GM12878 (cell line): ENCODE measurements around the gene MARF1. TPM values are rescaled to one million over a fixed set of nuclear protein-coding genes. Genes with fewer than 3 reads are reported as not detected.
A peak's percentile ranks its signal among the peaks of the same experiment; 100 is the strongest.

Source experiments
- BHLHE40 ChIP-seq, 2 experiments: fragments of 450-650 bp in 1 of 2; IDR thresholded peaks; 2 replicates each; pipeline ENCODE4 v1.6.1; 2011 to 2017; ENCODE audit warnings: low read depth in 2 of 2, borderline replicate concordance in 1 of 2, improper control_type of control experiment in 1 of 2, low read length in 1 of 2, mild to moderate bottlenecking in 1 of 2
- HDAC6 ChIP-seq: fragments of 200-600 bp; sonication (generic); IDR thresholded peaks from one replicate; pipeline ENCODE4 v1.8.0; 2017; ENCODE audit warnings: antibody characterized with exemption; ENCODE audit not compliant: unreplicated experiment
- IKZF1 ChIP-seq: fragments of 450-650 bp; conservative IDR thresholded peaks from 2 replicates; pipeline ENCODE4 v1.6.1; 2017; ENCODE audit warnings: antibody characterized with exemption, mild to moderate bottlenecking
- IKZF2 ChIP-seq, 2 experiments: fragments of 450-650 bp; IDR thresholded peaks; 2 replicates each; pipeline ENCODE4 v1.6.1; 2017; ENCODE audit warnings: mild to moderate bottlenecking in 2 of 2, moderate library complexity in 2 of 2
- KLF5 ChIP-seq: fragments of 450-650 bp; IDR thresholded peaks from 2 replicates; pipeline ENCODE4 v1.6.1; 2014; ENCODE audit warnings: mild to moderate bottlenecking; ENCODE audit not compliant: partially characterized antibody
- NBN ChIP-seq: fragments of 450-650 bp; IDR thresholded peaks from 2 replicates; pipeline ENCODE4 v1.6.1; 2016
- NFYB ChIP-seq: IDR thresholded peaks from 2 replicates; pipeline ENCODE4 v1.6.1; 2011; ENCODE audit warnings: low read depth, mild to moderate bottlenecking, low read length, improper control_type of control experiment, moderate library complexity; ENCODE audit not compliant: insufficient read depth
- NKRF ChIP-seq: fragments of 450-650 bp; conservative IDR thresholded peaks from 2 replicates; pipeline ENCODE4 v1.6.1; 2017; ENCODE audit warnings: mild to moderate bottlenecking, moderate library complexity
- NR2F1 ChIP-seq: fragments of 450-650 bp; conservative IDR thresholded peaks from 2 replicates; pipeline ENCODE4 v1.6.1; 2017; ENCODE audit warnings: mild to moderate bottlenecking
- POLR2A ChIP-seq: IDR thresholded peaks from 2 replicates; pipeline ENCODE4 v1.6.1; 2011; ENCODE audit warnings: low read depth, mild to moderate bottlenecking, low read length
- POLR2AphosphoS5 ChIP-seq: IDR thresholded peaks from 2 replicates; pipeline ENCODE4 v1.6.1; 2011; ENCODE audit warnings: mild to moderate bottlenecking, low read length, inconsistent platforms
- RB1 ChIP-seq: fragments of 450-650 bp; formaldehyde crosslinking; IDR thresholded peaks from 2 replicates; pipeline ENCODE4 v1.6.1; 2017; ENCODE audit warnings: mild to moderate bottlenecking, borderline replicate concordance
- RFX5 ChIP-seq: IDR thresholded peaks from 2 replicates; pipeline ENCODE4 v1.6.1; 2011; ENCODE audit warnings: low read depth, low read length, improper control_type of control experiment
- SP1 ChIP-seq: IDR thresholded peaks from one replicate; pipeline ENCODE4 v1.6.1; 2011; ENCODE audit warnings: low read depth, low read length
- SUPT20H ChIP-seq: IDR thresholded peaks from 2 replicates; pipeline ENCODE4 v1.6.1; 2011; ENCODE audit warnings: low read depth, mild to moderate bottlenecking, low read length, moderate library complexity, borderline replicate concordance; ENCODE audit not compliant: control insufficient read depth
- SUZ12 ChIP-seq: fragments of 200-600 bp; sonication (generic); IDR thresholded peaks from one replicate; pipeline ENCODE4 v1.6.1; 2018; ENCODE audit warnings: antibody characterized with exemption, mild to moderate bottlenecking; ENCODE audit not compliant: unreplicated experiment
- TAF1 ChIP-seq: IDR thresholded peaks from 2 replicates; pipeline ENCODE4 v1.6.1; 2011; ENCODE audit warnings: mild to moderate bottlenecking, low read depth, low read length, borderline replicate concordance
- TBL1XR1 ChIP-seq: IDR thresholded peaks from 2 replicates; pipeline ENCODE4 v1.6.1; 2012; ENCODE audit warnings: low read depth, low read length, improper control_type of control experiment
- YY1 ChIP-seq: IDR thresholded peaks from 2 replicates; pipeline ENCODE4 v1.6.1; 2011; ENCODE audit warnings: low read depth, mild to moderate bottlenecking, low read length
- ZNF217 ChIP-seq: fragments of 450-650 bp; IDR thresholded peaks from 2 replicates; pipeline ENCODE4 v1.6.1; 2017; ENCODE audit warnings: antibody characterized with exemption, mild to moderate bottlenecking
- polyA plus RNA-seq, 11 experiments: library from polyadenylated mRNA; depleted of rRNA in 4 of 11; unstranded in 6 of 11; stranded (reverse) in 5 of 11; fragments of >200 nt; fragmentation: Nextera tagmentation in 4 of 11; fragmentation: Illumina TruSeq in 1 of 11; extraction: Ambion mirVana in 4 of 11; extraction: Trizol in 1 of 11; gene quantifications; 1 replicate in 1 of 11; 2 replicates in 10 of 11; pipeline versions ENCODE4 v1.2.1 to v1.2.3, GENCODE V29; 2011 to 2016; ENCODE audit warnings: inconsistent platforms in 2 of 11, missing spikeins in 2 of 11, low read depth in 1 of 11
- total RNA-seq, 4 experiments: library from RNA; depleted of rRNA in 3 of 4; stranded (reverse); fragments of >200 nt in 3 of 4; fragmentation: Illumina TruSeq in 1 of 4; extraction: Trizol in 1 of 4; gene quantifications; 2 replicates each; pipeline versions ENCODE4 v1.2.1 to v1.2.3, GENCODE V29; 2013 to 2021
- TF ChIP-seq, protein P1 (sequence below): fragments of 450-650 bp; IDR thresholded peaks from 2 replicates; pipeline ENCODE4 v1.6.1; 2017; ENCODE audit warnings: mild to moderate bottlenecking, moderate library complexity
- TF ChIP-seq, protein P2 (sequence below): IDR thresholded peaks from 2 replicates; pipeline ENCODE4 v1.6.1; 2012; ENCODE audit warnings: low read depth, low read length, improper control_type of control experiment
- TF ChIP-seq, protein P3 (sequence below): IDR thresholded peaks from 2 replicates; pipeline ENCODE4 v1.6.1; 2011; ENCODE audit warnings: low read depth, mild to moderate bottlenecking, low read length, moderate library complexity, borderline replicate concordance; ENCODE audit errors: extremely low read depth

The MARF1 gene
- total and polyA plus RNA-seq, 10 of the 15 experiments (the other 5 are each of a cell fraction or from before 2014, with no cell fraction given), result 4.5 to 40.1 (median 14.0) TPM

GRCh38 chr16:15650019-15650697, 7.2 kb upstream of the MARF1 start, which contains the start of gene NDE1 (continued):
- TF ChIP-seq NKRF, result peak; percentile 47
- TF ChIP-seq, protein P1, sequence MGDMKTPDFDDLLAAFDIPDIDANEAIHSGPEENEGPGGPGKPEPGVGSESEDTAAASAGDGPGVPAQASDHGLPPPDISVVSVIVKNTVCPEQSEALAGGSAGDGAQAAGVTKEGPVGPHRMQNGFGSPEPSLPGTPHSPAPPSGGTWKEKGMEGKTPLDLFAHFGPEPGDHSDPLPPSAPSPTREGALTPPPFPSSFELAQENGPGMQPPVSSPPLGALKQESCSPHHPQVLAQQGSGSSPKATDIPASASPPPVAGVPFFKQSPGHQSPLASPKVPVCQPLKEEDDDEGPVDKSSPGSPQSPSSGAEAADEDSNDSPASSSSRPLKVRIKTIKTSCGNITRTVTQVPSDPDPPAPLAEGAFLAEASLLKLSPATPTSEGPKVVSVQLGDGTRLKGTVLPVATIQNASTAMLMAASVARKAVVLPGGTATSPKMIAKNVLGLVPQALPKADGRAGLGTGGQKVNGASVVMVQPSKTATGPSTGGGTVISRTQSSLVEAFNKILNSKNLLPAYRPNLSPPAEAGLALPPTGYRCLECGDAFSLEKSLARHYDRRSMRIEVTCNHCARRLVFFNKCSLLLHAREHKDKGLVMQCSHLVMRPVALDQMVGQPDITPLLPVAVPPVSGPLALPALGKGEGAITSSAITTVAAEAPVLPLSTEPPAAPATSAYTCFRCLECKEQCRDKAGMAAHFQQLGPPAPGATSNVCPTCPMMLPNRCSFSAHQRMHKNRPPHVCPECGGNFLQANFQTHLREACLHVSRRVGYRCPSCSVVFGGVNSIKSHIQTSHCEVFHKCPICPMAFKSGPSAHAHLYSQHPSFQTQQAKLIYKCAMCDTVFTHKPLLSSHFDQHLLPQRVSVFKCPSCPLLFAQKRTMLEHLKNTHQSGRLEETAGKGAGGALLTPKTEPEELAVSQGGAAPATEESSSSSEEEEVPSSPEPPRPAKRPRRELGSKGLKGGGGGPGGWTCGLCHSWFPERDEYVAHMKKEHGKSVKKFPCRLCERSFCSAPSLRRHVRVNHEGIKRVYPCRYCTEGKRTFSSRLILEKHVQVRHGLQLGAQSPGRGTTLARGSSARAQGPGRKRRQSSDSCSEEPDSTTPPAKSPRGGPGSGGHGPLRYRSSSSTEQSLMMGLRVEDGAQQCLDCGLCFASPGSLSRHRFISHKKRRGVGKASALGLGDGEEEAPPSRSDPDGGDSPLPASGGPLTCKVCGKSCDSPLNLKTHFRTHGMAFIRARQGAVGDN, result peak; percentile 69; the same call in 1 of the 2 replicates
- TF ChIP-seq SP1, result peak; percentile 71
- TF ChIP-seq, protein P2, sequence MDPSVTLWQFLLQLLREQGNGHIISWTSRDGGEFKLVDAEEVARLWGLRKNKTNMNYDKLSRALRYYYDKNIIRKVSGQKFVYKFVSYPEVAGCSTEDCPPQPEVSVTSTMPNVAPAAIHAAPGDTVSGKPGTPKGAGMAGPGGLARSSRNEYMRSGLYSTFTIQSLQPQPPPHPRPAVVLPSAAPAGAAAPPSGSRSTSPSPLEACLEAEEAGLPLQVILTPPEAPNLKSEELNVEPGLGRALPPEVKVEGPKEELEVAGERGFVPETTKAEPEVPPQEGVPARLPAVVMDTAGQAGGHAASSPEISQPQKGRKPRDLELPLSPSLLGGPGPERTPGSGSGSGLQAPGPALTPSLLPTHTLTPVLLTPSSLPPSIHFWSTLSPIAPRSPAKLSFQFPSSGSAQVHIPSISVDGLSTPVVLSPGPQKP, result no peak
- peak in 1 of 2 experiments; percentile 53; a peak in 2 of 4 replicates for TF ChIP-seq BHLHE40 (IDR thresholded peaks at IDR 0.05; ENCODE audit: borderline replicate concordance in 1 of 2, low read depth in 2 of 2, low read length in 1 of 2)
- peak in 1 of 2 experiments; percentile 55; a peak in 1 of 4 replicates for TF ChIP-seq IKZF2 (IDR thresholded peaks at IDR 0.05)
- no peak for TF ChIP-seq TBL1XR1
- TF ChIP-seq TAF1, result 0 out of 2 replicates have a peak, but pooled peaks have one; percentile 6
- TF ChIP-seq NFYB, result peak; percentile 78; the same call in 1 of the 2 replicates
- TF ChIP-seq RFX5, result peak; percentile 68; the same call in 1 of the 2 replicates
- peak; percentile 34; the same call in 1 of the 2 replicates for TF ChIP-seq YY1
- TF ChIP-seq HDAC6, result no peak
- TF ChIP-seq SUZ12, result no peak
- TF ChIP-seq IKZF1, result peak; percentile 68
- peak; percentile 58; the same call in 1 of the 2 replicates for TF ChIP-seq RB1
- TF ChIP-seq POLR2AphosphoS5, result peak; percentile 29; the same call in 1 of the 2 replicates
- TF ChIP-seq NBN, result no peak
- TF ChIP-seq SUPT20H, result no peak
- TF ChIP-seq, protein P3, sequence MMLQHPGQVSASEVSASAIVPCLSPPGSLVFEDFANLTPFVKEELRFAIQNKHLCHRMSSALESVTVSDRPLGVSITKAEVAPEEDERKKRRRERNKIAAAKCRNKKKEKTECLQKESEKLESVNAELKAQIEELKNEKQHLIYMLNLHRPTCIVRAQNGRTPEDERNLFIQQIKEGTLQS, result no peak
- TF ChIP-seq ZNF217, result no peak
- peak; percentile 84 for TF ChIP-seq POLR2A
- peak; percentile 5 for TF ChIP-seq KLF5
- peak; percentile 65 for TF ChIP-seq NR2F1
